ENCODE data around the gene C1QTNF12. TPM values are rescaled to one million over a fixed set of nuclear protein-coding genes. Genes with fewer than 3 reads are reported as not detected.
A peak's percentile ranks its signal among the peaks of the same experiment; 100 is the strongest.

The C1QTNF12 gene
- total RNA-seq, 2 experiments from 2014 or later, result 2.2 to 4.4 TPM

DNA sequence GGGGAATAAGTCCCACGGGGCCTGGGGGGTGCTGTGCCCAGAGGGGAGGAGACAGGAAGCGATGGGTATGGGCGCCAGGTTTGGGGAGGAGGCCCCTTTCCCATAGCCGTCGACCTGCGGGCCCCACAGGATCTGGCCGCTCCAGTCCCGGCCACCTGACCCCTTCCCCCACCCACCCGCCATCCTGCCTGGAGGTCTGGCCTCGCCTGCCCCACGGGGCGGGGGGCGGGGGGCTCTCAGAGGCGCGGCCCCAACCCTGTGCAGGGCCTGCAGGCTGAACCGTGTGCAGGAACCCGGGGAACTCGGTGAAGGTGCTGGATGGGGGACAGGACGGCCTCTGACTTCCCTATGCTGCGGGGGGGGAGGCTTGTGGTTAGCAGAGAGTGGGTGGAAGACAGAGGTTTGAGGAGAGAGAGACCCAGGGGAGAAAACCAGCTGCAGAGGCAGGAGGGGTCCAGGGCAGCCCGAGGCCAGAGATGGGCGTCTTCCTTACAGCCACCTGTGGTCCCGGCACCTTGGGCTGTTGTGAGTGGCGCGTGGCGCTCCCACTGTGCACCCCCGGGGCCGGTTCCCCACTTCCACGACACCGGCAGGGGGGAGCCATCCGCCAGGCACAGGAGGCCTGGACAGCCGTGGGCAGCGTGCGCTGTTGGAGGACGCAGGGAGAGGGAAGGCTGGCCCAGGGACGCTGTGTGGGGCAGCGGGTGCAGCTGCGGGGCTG is 37.6 kb downstream of the C1QTNF12 start:
- ATAC-seq (ENCODE audit: low read depth), result peak; percentile 7
- no peaks in the 10 kb centered on the region for H3K9me3 Mint-ChIP-seq
- POLR2A ChIA-PET, result interaction anchor here (0.5 to 1.9 kb wide), 3 partner anchors 22 to 97 kb away, joined by 3 to 6 read pairs (median 3); partner anchors contain the start of gene TTLL10
- peaks cover 2% of the 10 kb centered on the region for H3K27me3 Mint-ChIP-seq
- peak overlapping the region; percentile 85 for H3K4me3 Mint-ChIP-seq
- H3K4me1 Mint-ChIP-seq, result peaks cover 10% of the 10 kb centered on the region
- peak; percentile 60 for DNase-seq
- H3K36me3 Mint-ChIP-seq, result no peaks in the 10 kb centered on the region
- peak overlapping the region; percentile 94 for H3K27ac Mint-ChIP-seq

DNA sequence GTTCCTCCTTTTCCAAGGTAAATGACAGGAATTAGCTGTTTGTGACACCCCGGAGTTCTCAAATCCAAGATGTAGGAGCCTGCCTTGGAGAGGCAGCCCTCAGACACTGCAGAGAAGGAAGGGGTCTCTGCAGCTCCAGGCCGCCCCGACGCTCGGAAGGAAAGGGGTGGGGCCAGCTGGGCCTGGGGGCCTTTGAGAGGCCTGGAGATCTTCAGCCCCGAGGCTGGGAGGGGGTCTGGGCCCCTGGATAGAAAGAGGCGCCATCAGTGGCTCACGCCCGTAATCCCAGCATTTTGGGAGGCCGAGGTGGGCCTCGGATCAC is 39.0 kb downstream of the C1QTNF12 start:
- POLR2A ChIA-PET, result interaction anchor here (0.6 to 1.9 kb wide), 3 partner anchors 23 to 85 kb away, joined by 3 to 6 read pairs (median 3); partner anchors contain the start of gene TTLL10
- Mint-ChIP-seq H3K4me3 (no peak overlapping the region), H3K4me1 (peaks cover 10% of the 10 kb centered on the region), H3K9me3 (no peaks in the 10 kb centered on the region), H3K36me3 (no peaks in the 10 kb centered on the region), H3K27me3 (peaks cover 2% of the 10 kb centered on the region), H3K27ac (no peak overlapping the region)
- ATAC-seq (ENCODE audit: low read depth), result no peak
- no peak for DNase-seq

- no peaks in the 10 kb centered on the region for H3K9me3 Mint-ChIP-seq
- peaks cover 10% of the 10 kb centered on the region for H3K4me1 Mint-ChIP-seq
- DNase-seq, result no peak
- ATAC-seq (ENCODE audit: low read depth), result no peak
- no peaks in the 10 kb centered on the region for H3K36me3 Mint-ChIP-seq
- POLR2A ChIA-PET, result interaction anchor here (0.6 to 1.9 kb wide), 2 partner anchors 24 to 84 kb away, joined by 3 to 6 read pairs; no protein-coding TSS in a partner anchor
- H3K27ac Mint-ChIP-seq, result peak overlapping the region; percentile 61
- peaks cover 2% of the 10 kb centered on the region for H3K27me3 Mint-ChIP-seq
- peak overlapping the region; percentile 71 for H3K4me3 Mint-ChIP-seq
These were observed 39.5 kb downstream of the C1QTNF12 start for GRCh38 chr1:1206966-1207531.

DNA sequence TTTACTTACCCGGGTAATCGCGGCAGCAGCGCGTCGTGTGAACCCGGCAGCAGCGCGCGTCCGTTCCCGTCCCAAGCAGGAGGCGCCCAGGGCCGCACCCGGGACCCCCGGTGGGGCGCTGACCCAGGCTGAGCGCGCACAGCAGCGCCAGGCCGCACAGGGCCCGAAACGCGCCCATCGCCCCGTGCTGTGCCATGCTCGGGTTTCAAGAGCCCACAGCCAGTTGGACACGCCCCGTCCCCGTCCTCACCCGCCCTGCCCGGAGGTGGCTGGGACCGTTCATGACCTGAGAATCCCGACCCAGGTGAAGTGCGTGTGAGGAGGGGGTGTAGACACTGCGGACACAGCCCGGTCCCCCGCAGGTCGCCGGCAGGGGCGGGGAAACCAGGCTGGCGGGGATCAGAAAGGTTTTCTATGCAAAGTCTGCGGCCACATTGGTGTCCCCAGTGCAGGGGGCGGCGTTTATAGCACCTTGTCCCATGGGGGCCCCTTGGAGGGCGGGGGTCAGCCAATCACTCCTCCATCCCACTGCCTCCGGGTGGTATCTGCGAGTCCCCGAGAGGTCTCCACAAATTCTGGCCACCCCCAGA is 40.1 kb downstream of the C1QTNF12 start, which contains the start of gene TNFRSF18:
Gene TNFRSF18, minus strand, starts transcription at position 217 of the 590 bp plus-strand sequence. Its CDS starts 21 bp downstream, at position 196.
- Mint-ChIP-seq H3K36me3 (no peaks in the 10 kb centered on the region), H3K4me1 (peaks cover 10% of the 10 kb centered on the region), H3K9me3 (no peaks in the 10 kb centered on the region), H3K27ac (peak within 1 kb of the TSS; percentile 61), H3K4me3 (peak within 1 kb of the TSS; percentile 71), H3K27me3 (peaks cover 2% of the 10 kb centered on the region)
- DNase-seq (peak; percentile 66), ATAC-seq (ENCODE audit: low read depth) (peak; percentile 7)
- POLR2A ChIA-PET, result no interaction called here

DNA sequence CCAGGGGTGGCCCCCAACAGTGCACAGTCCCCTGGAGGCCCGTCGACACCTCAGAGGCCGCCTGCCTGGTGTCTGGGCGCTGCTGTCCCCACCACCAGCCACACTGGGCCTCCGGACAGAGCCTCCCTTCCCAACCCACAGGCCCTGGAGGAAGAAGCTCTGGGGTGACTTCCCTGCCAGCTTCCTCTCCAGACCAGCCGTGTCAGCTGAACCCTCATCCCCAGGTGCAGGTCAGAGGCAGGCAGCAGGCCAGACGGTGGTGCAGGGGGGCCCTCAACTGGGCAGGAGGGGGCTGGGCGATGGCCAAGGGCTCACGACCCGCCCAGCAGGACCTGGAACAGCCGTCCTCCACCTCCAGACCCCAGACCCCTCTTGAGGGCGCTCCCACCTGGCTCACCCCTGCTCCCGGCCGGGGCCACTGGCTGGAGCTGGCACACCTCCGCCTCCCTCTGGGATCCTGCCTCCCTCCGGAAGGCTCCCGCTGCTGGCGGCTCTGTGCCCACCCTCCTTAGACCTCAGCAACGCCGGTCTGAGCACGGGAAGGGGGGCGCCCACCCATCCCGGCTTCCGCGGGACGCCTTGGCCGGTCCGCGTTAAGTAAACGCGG is 40.6 kb downstream of the C1QTNF12 start:
- DNase-seq, result no peak
- ATAC-seq (ENCODE audit: low read depth), result no peak
- Mint-ChIP-seq H3K4me3 (peak overlapping the region; percentile 48), H3K9me3 (no peaks in the 10 kb centered on the region), H3K4me1 (peaks cover 10% of the 10 kb centered on the region), H3K27ac (peak overlapping the region; percentile 60), H3K36me3 (no peaks in the 10 kb centered on the region), H3K27me3 (peaks cover 2% of the 10 kb centered on the region)
- POLR2A ChIA-PET, result interaction anchor here (0.8 kb wide), 1 partner anchor 83 kb away, joined by 3 read pairs; no protein-coding TSS in a partner anchor

DNA sequence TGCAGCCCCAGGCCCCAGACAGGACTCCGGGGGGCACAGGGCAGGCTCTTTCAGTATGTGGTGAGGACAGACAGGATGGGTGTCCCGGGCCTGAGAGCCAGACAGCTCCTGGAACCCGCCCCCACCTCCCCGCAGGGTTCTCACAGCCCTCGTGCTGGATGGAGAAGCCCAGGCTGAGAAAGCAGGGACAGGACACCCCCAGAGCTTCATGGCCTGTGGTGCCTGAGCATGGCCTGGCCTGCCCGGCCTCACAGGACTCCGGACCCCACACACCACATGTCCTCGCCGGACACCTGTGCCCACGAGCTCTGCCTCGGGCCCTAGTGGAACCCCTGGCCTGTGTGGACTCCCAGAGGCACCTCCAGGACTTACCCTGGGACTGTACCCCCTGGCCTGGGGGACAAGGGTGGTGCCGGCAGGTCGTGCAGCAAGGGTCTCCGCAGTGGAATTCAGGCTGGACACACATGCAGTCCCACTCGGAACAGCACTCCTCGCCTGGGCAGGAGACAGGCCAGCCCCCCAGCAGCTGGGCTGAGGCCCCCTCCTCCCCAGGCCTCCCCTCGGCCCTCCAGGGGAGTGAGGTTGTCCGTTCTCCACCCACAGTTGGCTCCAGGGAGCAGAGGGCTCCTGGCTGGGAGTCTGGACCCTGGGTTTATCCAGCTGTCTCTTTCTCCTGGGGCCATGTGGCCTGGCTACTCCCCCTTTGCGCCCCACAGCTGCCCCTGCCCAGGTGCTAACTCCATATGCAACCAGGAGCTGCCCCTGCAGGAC is 41.3 kb downstream of the C1QTNF12 start:
- Mint-ChIP-seq H3K4me3 (peak overlapping the region; percentile 48), H3K36me3 (no peaks in the 10 kb centered on the region), H3K9me3 (no peaks in the 10 kb centered on the region), H3K4me1 (peaks cover 14% of the 10 kb centered on the region), H3K27ac (peak overlapping the region; percentile 60), H3K27me3 (peaks cover 2% of the 10 kb centered on the region)
- DNase-seq, result peak; percentile 43
- POLR2A ChIA-PET, result interaction anchor here (0.8 kb wide), 1 partner anchor 83 kb away, joined by 3 read pairs; no protein-coding TSS in a partner anchor
- ATAC-seq (ENCODE audit: low read depth), result no peak

DNA sequence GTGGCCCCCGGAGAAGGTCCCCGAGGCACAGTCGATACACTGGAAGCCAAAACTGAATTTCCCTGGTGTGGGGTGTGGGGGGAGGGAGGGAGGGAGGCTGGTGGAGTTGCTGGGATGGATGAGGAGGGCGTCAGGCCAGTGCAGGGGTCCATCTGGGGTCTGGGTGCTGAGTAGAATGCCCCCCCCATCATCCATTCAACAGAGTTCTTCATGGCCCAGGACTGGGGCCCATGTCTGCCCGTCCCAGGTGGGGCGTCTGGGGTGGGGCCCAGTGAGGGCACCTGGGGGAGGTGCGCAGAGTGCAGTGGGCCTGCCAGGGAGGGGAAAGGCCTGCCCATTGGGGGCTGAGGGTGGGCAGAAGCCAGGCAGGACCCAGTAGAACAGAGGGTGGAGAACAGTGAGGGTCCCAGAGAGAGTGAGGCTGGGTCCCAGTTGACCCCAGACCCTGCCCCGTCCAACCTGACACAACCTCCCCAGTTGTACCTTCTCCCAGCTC is 42.0 kb downstream of the C1QTNF12 start:
- no peak for ATAC-seq (ENCODE audit: low read depth)
- POLR2A ChIA-PET, result no interaction called here
- H3K4me3 Mint-ChIP-seq, result no peak overlapping the region
- H3K4me1 Mint-ChIP-seq, result peaks cover 14% of the 10 kb centered on the region
- H3K27me3 Mint-ChIP-seq, result peaks cover 2% of the 10 kb centered on the region
- no peaks in the 10 kb centered on the region for H3K36me3 Mint-ChIP-seq
- no peak overlapping the region for H3K27ac Mint-ChIP-seq
- no peaks in the 10 kb centered on the region for H3K9me3 Mint-ChIP-seq
- peak; percentile 31 for DNase-seq

DNA sequence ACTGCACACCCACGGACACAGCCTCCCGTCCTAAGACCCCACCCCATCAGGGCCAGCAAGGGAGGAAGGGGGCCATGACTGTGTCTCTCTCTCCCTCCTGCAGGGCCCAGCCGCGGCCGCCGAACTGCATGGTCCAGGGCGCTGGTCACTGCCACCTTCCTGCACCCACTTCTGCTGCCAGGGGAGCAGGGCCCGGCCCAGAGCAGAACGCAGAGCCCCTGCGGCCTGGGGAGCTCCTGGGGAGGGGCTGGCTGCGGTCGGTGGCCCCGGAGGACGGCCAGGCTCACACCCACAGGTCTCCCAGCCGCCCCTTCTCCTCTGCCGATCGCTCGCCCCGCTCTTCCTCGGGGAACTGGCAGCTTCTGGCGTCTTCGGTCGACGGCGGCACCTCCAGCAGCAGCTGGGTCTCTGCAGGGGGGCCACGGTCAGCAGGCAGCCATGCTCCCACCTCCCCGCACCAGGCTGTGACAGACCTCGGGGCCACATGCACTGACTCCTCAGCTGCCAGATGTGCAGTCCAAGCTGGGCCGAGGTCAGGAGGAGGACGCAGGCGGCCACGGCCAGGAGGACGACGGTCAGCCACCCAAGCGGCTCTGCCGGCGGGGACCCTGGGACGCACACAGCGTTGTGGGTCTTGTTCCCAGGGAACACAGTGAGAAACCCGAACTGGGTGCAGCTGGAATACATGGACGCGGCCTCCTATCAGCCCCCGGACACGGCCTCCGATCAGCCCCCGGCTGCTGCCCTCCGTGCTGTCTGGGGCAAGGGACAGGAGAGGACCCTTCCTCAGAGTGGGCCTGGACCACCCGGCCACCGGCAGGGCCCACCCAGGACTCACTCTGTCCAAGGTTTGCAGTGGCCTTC is 42.7 kb downstream of the C1QTNF12 start:
- no peaks in the 10 kb centered on the region for H3K9me3 Mint-ChIP-seq
- no peak for ATAC-seq (ENCODE audit: low read depth)
- peaks cover 12% of the 10 kb centered on the region for H3K4me1 Mint-ChIP-seq
- no peaks in the 10 kb centered on the region for H3K36me3 Mint-ChIP-seq
- DNase-seq, result peak; percentile 46
- POLR2A ChIA-PET, result no interaction called here
- H3K4me3 Mint-ChIP-seq, result no peak overlapping the region
- no peak overlapping the region for H3K27ac Mint-ChIP-seq
- H3K27me3 Mint-ChIP-seq, result peaks cover 2% of the 10 kb centered on the region

DNA sequence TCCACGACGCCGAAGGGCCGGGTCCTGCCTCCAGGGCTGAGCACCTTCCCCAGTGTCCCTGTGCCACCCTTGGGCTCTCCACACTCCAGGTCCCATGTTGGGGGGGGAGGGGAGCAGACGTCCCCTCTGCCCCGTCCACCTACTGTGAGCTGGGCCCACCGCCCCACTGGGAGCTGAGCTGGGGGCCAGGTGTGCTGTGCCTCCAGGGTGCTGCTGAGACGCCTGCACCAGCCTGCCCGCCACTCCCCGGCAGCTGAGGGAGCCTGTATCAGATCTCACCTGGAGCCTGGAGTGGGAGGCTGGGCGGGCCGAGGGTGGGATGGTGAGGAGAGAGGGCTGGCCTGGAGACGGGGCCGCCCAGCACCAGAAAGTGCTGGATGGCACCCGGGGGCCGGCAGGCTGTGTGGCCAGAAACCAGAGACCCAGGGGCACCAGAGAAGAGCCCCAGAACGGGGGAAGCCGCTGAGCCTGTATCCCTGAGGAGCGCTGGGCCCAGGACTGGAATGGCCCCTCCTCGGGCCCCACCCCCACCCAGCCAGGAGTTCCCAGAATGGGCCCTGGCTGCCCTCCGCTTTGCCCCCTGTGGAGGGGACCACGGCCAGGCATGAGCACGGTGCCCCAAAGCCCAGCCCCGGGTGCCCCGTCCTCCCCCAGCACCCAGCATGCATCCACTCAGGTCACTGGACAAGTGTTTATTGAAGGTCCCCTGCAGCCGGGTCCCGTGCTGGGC is 43.5 kb downstream of the C1QTNF12 start:
- Mint-ChIP-seq H3K27ac (no peak overlapping the region), H3K9me3 (no peaks in the 10 kb centered on the region), H3K4me1 (peaks cover 8% of the 10 kb centered on the region), H3K36me3 (no peaks in the 10 kb centered on the region), H3K27me3 (peaks cover 2% of the 10 kb centered on the region), H3K4me3 (no peak overlapping the region)
- POLR2A ChIA-PET, result no interaction called here
- ATAC-seq (ENCODE audit: low read depth) (no peak), DNase-seq (peak; percentile 53)

GRCh38 chr1:1200876-1201810 is 45.4 kb downstream of the C1QTNF12 start:
- peaks cover 4% of the 10 kb centered on the region for H3K4me1 Mint-ChIP-seq
- no peaks in the 10 kb centered on the region for H3K27me3 Mint-ChIP-seq
- no peaks in the 10 kb centered on the region for H3K36me3 Mint-ChIP-seq
- H3K4me3 Mint-ChIP-seq, result peak overlapping the region; percentile 28
- no peaks in the 10 kb centered on the region for H3K9me3 Mint-ChIP-seq
- peak; percentile 69 for ATAC-seq (ENCODE audit: low read depth)
- H3K27ac Mint-ChIP-seq, result peak overlapping the region; percentile 71
- DNase-seq, result peak; percentile 84
- POLR2A ChIA-PET, result interaction anchor here (1.2 to 1.4 kb wide), 2 partner anchors 14 to 15 kb away, joined by 3 to 4 read pairs; no protein-coding TSS in a partner anchor
